ENCODE results near the gene TMEM120B.
"Not testable (repeated sequence)": the region's sequence is repeated elsewhere in the genome, so short reads cannot be mapped to it uniquely, and the experiment has no call there.

The TMEM120B gene

GRCh38 chr12:121709478-121709961 lies 3.0 kb upstream of the TMEM120B start:
- no peak for FAIRE-seq

GRCh38 chr12:121711361-121712189 lies 977 bp upstream of the TMEM120B start:
- FAIRE-seq: no peak

- no peak for FAIRE-seq
Measured at GRCh38 chr12:121712190-121712460, 427 bp upstream of the TMEM120B start.

- no peak for FAIRE-seq
Measured at GRCh38 chr12:121713257-121713777, 765 bp downstream of the TMEM120B start.

- FAIRE-seq: no peak
Measured at GRCh38 chr12:121713793-121714192, 1.2 kb downstream of the TMEM120B start.

GRCh38 chr12:121715055-121715454 lies 2.5 kb downstream of the TMEM120B start:
- FAIRE-seq: not testable (repeated sequence)

- FAIRE-seq: no peak
Measured at GRCh38 chr12:121715862-121716435, 3.4 kb downstream of the TMEM120B start.

- FAIRE-seq: no peak
Measured at GRCh38 chr12:121717041-121717699, 4.6 kb downstream of the TMEM120B start.

- FAIRE-seq: no peak
Measured at GRCh38 chr12:121718653-121719239, 6.2 kb downstream of the TMEM120B start.

GRCh38 chr12:121719926-121720414 lies 7.4 kb downstream of the TMEM120B start:
- no peak for FAIRE-seq

GRCh38 chr12:121720762-121721161 lies 8.2 kb downstream of the TMEM120B start:
- FAIRE-seq: no peak

- FAIRE-seq: no peak
Measured at GRCh38 chr12:121722511-121722910, 10.0 kb downstream of the TMEM120B start.

GRCh38 chr12:121723200-121723599 lies 10.6 kb downstream of the TMEM120B start:
- FAIRE-seq: no peak

GRCh38 chr12:121724925-121725324 lies 12.4 kb downstream of the TMEM120B start:
- no peak for FAIRE-seq

GRCh38 chr12:121725423-121725822 lies 12.9 kb downstream of the TMEM120B start:
- no peak for FAIRE-seq

GRCh38 chr12:121729021-121729420 lies 16.5 kb downstream of the TMEM120B start:
- no peak for FAIRE-seq

GRCh38 chr12:121731473-121731872 lies 18.9 kb downstream of the TMEM120B start:
- no peak for FAIRE-seq

- FAIRE-seq: no peak
Measured at GRCh38 chr12:121733849-121734248, 21.3 kb downstream of the TMEM120B start.

GRCh38 chr12:121738340-121738858 lies 25.8 kb downstream of the TMEM120B start:
- no peak for FAIRE-seq

GRCh38 chr12:121740847-121741246 lies 28.3 kb downstream of the TMEM120B start:
- FAIRE-seq: no peak

GRCh38 chr12:121741743-121742142 lies 29.2 kb downstream of the TMEM120B start:
- FAIRE-seq: no peak

- not testable (repeated sequence) for FAIRE-seq
Measured at GRCh38 chr12:121745545-121745944, 33.0 kb downstream of the TMEM120B start.

- no peak for FAIRE-seq
Measured at GRCh38 chr12:121748218-121748570, 35.6 kb downstream of the TMEM120B start.
